ENCODE measurements around the gene ARHGEF35. TPM values are rescaled to one million over a fixed set of nuclear protein-coding genes. Genes with fewer than 3 reads are reported as not detected.

Gene ARHGEF35
- total and polyA plus RNA-seq, 2 of the 4 experiments (the other 2 are of a cell fraction): not detected

Other genes with a start within 250 kb of the ARHGEF35 start
- not detected in 2 replicates for gene OR2F1, start 241.0 kb downstream of the ARHGEF35 start, total RNA-seq (2012; rRNA removed)
- not detected in 2 replicates for gene OR2F1, start 241.0 kb downstream of the ARHGEF35 start, polyA plus RNA-seq (2012; rRNA removed)
- gene OR6B1, start 195.5 kb downstream of the ARHGEF35 start, total RNA-seq (2012; rRNA removed): not detected in 2 replicates
- gene OR6B1, start 195.5 kb downstream of the ARHGEF35 start, polyA plus RNA-seq (2012; rRNA removed): not detected in 2 replicates
- not detected in 2 replicates for gene OR2A5, start 146.9 kb downstream of the ARHGEF35 start, total RNA-seq (2012; rRNA removed)
- gene OR2A5, start 146.9 kb downstream of the ARHGEF35 start, polyA plus RNA-seq (2012; rRNA removed): not detected in 2 replicates
- not detected in 2 replicates for gene OR2A25, start 126.0 kb downstream of the ARHGEF35 start, total RNA-seq (2012; rRNA removed)
- gene OR2A25, start 126.0 kb downstream of the ARHGEF35 start, polyA plus RNA-seq (2012; rRNA removed): not detected in 2 replicates
- gene OR2A12, start 109.6 kb downstream of the ARHGEF35 start, total RNA-seq (2012; rRNA removed): not detected in 2 replicates
- gene OR2A12, start 109.6 kb downstream of the ARHGEF35 start, polyA plus RNA-seq (2012; rRNA removed): not detected in 2 replicates
- not detected in 2 replicates for gene OR2A2, start 86.2 kb downstream of the ARHGEF35 start, total RNA-seq (2012; rRNA removed)
- gene OR2A2, start 86.2 kb downstream of the ARHGEF35 start, polyA plus RNA-seq (2012; rRNA removed): not detected in 2 replicates
- gene OR2A14, start 72.7 kb downstream of the ARHGEF35 start, total RNA-seq (2012; rRNA removed): not detected in 2 replicates
- gene OR2A14, start 72.7 kb downstream of the ARHGEF35 start, polyA plus RNA-seq (2012; rRNA removed): not detected in 2 replicates
- gene CTAGE4, start 12.4 kb downstream of the ARHGEF35 start, total RNA-seq (2012; rRNA removed): not detected in 2 replicates
- gene CTAGE4, start 12.4 kb downstream of the ARHGEF35 start, polyA plus RNA-seq (2012; rRNA removed): 0.03 TPM in 1 of 2 replicates, not detected in the other
- not detected in 2 replicates for gene OR2A42, start 43.8 kb upstream of the ARHGEF35 start, total RNA-seq (2012; rRNA removed)
- not detected in 2 replicates for gene OR2A42, start 43.8 kb upstream of the ARHGEF35 start, polyA plus RNA-seq (2012; rRNA removed)
- not detected in 2 replicates for gene OR2A7, start 69.0 kb upstream of the ARHGEF35 start, total RNA-seq (2012; rRNA removed)
- gene OR2A7, start 69.0 kb upstream of the ARHGEF35 start, polyA plus RNA-seq (2012; rRNA removed): not detected in 2 replicates
- gene CTAGE8, start 73.5 kb upstream of the ARHGEF35 start, total RNA-seq (2012; rRNA removed): not detected in 2 replicates
- not detected in 2 replicates for gene CTAGE8, start 73.5 kb upstream of the ARHGEF35 start, polyA plus RNA-seq (2012; rRNA removed)
- gene OR2A1, start 116.6 kb upstream of the ARHGEF35 start, total RNA-seq (2012; rRNA removed): not detected in 2 replicates
- not detected in 2 replicates for gene OR2A1, start 116.6 kb upstream of the ARHGEF35 start, polyA plus RNA-seq (2012; rRNA removed)
- gene ARHGEF5, start 159.6 kb upstream of the ARHGEF35 start, total RNA-seq (2012; rRNA removed): under 0.01 TPM in 2 replicates
- 0.10 and 0.19 TPM in 2 replicates for gene ARHGEF5, start 159.6 kb upstream of the ARHGEF35 start, polyA plus RNA-seq (2012; rRNA removed)
- gene NOBOX, start 207.9 kb upstream of the ARHGEF35 start, total RNA-seq (2012; rRNA removed): not detected in 2 replicates
- not detected in 2 replicates for gene NOBOX, start 207.9 kb upstream of the ARHGEF35 start, polyA plus RNA-seq (2012; rRNA removed)

Data from IMR-90 (cell line).